ENCODE measurements around the gene ADAMTSL5. TPM values are rescaled to one million over a fixed set of nuclear protein-coding genes. Genes with fewer than 3 reads are reported as not detected.

ADAMTSL5 gene
- total and polyA plus RNA-seq, 8 donors = 1.1 to 29.5 (median 1.8) TPM; not detected in 2

DNA sequence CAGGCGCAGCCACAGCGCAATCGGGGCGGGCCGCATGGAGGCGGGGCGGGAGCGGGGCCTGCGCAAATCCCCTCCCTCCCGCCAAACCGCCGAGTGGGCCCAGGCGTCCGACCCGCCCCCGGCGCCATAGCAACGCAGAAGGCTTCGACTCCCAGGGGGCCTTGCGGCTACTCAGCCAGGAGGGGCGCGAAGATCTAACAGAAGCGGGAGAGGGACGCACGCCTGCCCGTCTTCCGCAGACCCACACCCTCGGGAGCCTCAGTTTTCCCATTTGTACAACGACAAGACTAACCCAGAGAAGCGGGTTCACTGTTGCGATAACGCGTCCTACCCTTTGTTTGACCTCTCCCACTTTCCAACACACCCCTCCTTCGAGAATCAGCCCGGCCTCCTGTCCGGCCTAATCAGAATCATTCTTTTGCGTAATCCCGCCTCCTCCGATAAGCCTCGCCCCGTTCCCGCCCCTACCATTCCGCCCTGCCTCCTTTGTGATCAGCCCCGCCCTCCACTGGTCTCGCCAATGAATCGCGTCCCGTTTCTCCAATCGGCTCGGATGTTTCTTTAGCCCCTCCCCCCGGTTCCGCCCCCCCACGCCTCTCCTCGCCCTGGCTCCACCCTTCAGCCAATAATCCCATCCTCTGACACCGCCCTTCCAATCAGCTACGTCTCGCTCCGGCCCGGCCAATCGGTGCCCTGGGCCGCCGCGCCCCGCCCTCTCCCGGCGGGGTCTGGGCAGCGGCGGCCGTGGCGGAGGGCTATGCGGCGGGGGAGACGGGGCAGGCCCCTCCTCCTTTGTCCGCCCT, 22.3 kb downstream of the ADAMTSL5 start, which contains the start of gene PCSK4:
Gene PCSK4, minus strand, starts transcription at position 40 of the 803 bp plus-strand sequence. Its CDS starts 4 bp downstream, at position 36.
- intact Hi-C loops (cut with DNase I; ENCODE audit: low total_unique reads) = no loop called here

DNA sequence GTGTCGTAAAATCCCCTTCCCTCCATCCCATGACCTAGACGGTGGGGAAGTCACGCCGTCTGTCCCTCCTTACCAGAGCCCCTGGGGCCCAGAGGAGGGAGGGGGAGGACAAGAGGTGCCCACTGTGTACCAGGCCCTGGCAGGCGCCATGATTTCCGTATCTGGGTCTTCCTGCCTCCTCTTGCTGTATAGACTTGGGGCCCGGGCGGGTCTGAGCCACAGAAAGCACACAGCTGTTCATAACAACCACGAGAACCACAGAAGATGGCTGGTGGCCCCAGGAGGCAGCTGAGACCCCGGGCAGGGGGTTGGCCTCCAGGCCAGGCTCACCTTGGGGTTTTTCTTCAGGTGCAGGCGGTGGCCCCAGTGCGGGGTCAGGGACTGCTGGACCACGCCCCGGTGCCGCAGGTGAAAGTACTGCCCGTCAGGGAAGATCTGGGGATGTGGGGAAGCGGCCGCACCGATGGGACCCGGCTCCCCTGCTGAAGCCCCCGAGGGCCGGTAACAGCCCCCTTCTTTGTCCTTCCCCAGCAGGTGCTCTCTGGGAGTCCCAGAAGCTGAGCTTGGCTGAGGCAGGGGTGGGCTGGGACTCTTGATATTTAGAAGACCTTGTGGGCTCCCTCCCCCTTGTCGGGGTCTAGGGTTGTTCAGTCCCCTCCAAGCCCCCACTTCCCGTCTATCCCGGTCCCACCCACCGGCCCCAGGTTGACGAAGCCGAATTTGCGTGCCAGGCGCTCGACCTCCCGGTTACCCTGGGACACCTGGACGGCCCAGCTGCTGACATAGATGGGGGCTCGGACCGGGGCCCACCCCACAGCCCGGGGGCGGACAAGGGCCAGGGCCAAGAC, 23.1 kb downstream of the ADAMTSL5 start:
- peaks cover 18 to 26% (median 23%) of the 10 kb centered on the region in 4 donors for H3K4me1 ChIP-seq
- intact Hi-C loops (cut with DNase I; ENCODE audit: low total_unique reads) = no loop called here
- peak in 1 of 2 donors; percentile 47 for DNase-seq
- no peaks in the 10 kb centered on the region for H3K36me3 ChIP-seq
- H3K9me3 ChIP-seq = no peaks in the 10 kb centered on the region
- H3K27me3 ChIP-seq = peaks cover 0 to 25% (median 6%) of the 10 kb centered on the region in 3 donors
- H3K27ac ChIP-seq = peak overlapping the region; percentile 74 to 89 (median 79)
- TF ChIP-seq, protein P1, sequence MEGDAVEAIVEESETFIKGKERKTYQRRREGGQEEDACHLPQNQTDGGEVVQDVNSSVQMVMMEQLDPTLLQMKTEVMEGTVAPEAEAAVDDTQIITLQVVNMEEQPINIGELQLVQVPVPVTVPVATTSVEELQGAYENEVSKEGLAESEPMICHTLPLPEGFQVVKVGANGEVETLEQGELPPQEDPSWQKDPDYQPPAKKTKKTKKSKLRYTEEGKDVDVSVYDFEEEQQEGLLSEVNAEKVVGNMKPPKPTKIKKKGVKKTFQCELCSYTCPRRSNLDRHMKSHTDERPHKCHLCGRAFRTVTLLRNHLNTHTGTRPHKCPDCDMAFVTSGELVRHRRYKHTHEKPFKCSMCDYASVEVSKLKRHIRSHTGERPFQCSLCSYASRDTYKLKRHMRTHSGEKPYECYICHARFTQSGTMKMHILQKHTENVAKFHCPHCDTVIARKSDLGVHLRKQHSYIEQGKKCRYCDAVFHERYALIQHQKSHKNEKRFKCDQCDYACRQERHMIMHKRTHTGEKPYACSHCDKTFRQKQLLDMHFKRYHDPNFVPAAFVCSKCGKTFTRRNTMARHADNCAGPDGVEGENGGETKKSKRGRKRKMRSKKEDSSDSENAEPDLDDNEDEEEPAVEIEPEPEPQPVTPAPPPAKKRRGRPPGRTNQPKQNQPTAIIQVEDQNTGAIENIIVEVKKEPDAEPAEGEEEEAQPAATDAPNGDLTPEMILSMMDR (IDR thresholded peaks at IDR 0.05) = no peak
- TF ChIP-seq POLR2A (IDR thresholded peaks at IDR 0.05) = no peak
- TF ChIP-seq EP300 (IDR thresholded peaks at IDR 0.05) = no peak
- TF ChIP-seq POLR2AphosphoS5 (IDR thresholded peaks at IDR 0.05) = no peak
- 19 to 64% (median 23%) methylated on average over 7 to 37 of the region's 37 CpGs for WGBS, 5 donors
- H3K4me3 ChIP-seq = peak overlapping the region; percentile 50 to 75 (median 53)

More for the DNA sequence above, 22.3 kb downstream of the ADAMTSL5 start, which contains the start of gene PCSK4:
- Histone ChIP-seq H3K27ac (peak within 1 kb of the TSS; percentile 74 to 89 (median 79)), H3K36me3 (no peaks in the 10 kb centered on the region), H3K4me3 (peak within 1 kb of the TSS; percentile 53 to 75 (median 54)), H3K9me3 (no peaks in the 10 kb centered on the region), H3K27me3 (peaks cover 0 to 33% (median 6%) of the 10 kb centered on the region in 3 donors), H3K4me1 (peaks cover 18 to 26% (median 23%) of the 10 kb centered on the region in 4 donors)
- TF ChIP-seq POLR2A (IDR thresholded peaks at IDR 0.05) (no peak), POLR2AphosphoS5 (IDR thresholded peaks at IDR 0.05) (peak in 1 of 3 donors; percentile 40)
- WGBS, 5 donors = 0 to 1% (median 1%) methylated on average over 47 to 74 of the region's 74 CpGs
- DNase-seq = peak; percentile 99

DNA sequence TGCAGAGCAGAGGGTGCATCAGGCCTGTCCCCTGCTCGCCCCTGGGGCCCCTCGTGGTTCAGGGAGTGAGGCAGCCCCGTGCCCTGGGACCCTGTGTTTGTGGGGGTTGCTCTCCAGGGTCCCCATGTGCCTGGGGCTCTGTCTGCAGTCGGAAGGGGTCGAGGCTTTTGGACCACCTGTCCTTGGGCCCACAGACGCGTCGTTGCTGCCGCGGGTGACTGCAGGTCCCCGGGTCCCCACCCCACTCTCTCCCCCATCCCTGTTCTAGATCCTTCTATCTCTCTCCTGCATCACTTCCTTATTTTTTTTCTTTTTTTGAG, 24.6 kb downstream of the ADAMTSL5 start:
- H3K36me3 ChIP-seq = no peaks in the 10 kb centered on the region
- intact Hi-C loops (cut with DNase I; ENCODE audit: low total_unique reads) = no loop called here
- no peak overlapping the region for H3K27ac ChIP-seq
- DNase-seq = no peak
- H3K9me3 ChIP-seq = no peaks in the 10 kb centered on the region
- TF ChIP-seq POLR2A (IDR thresholded peaks at IDR 0.05) (no peak), EP300 (IDR thresholded peaks at IDR 0.05) (no peak), POLR2AphosphoS5 (IDR thresholded peaks at IDR 0.05) (no peak)
- TF ChIP-seq, protein P1 (IDR thresholded peaks at IDR 0.05) = no peak
- H3K4me3 ChIP-seq = no peak overlapping the region
- peaks cover 18 to 26% (median 23%) of the 10 kb centered on the region in 4 donors for H3K4me1 ChIP-seq
- WGBS, 5 donors = 89 to 92% (median 91%) methylated on average over 7 to 11 of the region's 11 CpGs
- H3K27me3 ChIP-seq = peaks cover 0 to 23% (median 6%) of the 10 kb centered on the region in 3 donors

DNA sequence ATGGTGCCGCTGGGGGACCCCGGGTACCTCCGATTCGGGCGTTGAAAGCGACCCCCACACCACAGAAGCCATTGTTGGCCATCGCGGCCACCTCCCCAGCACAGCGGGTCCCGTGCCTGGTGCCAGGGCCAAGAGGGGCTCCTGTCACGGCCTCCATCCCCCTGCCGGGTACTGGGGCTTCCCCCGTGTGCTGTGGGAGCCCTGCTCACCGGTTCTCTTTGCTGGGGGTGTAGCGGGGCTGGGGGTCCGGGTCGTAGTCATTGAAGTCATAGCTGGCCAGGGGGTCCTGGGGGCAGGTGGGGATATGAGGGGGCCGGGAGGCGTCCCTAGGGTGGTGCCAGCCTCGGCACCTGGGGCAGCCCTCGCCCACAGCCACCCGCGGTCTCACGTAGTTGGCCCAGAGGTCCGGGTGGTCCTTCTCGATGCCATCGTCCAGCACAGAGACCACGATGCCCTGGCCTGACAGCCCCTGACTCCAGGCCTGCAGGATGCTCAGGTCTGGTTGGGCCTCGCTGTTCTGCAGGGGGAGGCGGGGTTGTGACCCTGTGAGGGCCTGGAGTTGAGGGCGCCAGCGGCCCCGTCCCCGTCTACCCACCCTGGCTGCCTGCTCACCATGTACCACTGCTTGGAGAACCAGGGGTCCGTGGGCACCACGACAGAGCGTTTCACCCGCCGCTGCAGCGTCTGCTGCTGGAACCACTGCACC, 25.1 kb downstream of the ADAMTSL5 start:
- no peak overlapping the region for H3K27ac ChIP-seq
- no peaks in the 10 kb centered on the region for H3K36me3 ChIP-seq
- no peaks in the 10 kb centered on the region for H3K9me3 ChIP-seq
- peak in 1 of 2 donors; percentile 9 for DNase-seq
- intact Hi-C loops (cut with DNase I; ENCODE audit: low total_unique reads) = no loop called here
- H3K4me3 ChIP-seq = no peak overlapping the region
- 91 to 98% (median 93%) methylated on average over 15 to 40 of the region's 40 CpGs for WGBS, 5 donors
- H3K4me1 ChIP-seq = peaks cover 18 to 26% (median 23%) of the 10 kb centered on the region in 4 donors
- H3K27me3 ChIP-seq = peaks cover 0 to 18% (median 6%) of the 10 kb centered on the region in 3 donors
- TF ChIP-seq, protein P1 (IDR thresholded peaks at IDR 0.05) = no peak
- no peak for TF ChIP-seq POLR2A (IDR thresholded peaks at IDR 0.05)
- TF ChIP-seq EP300 (IDR thresholded peaks at IDR 0.05) = no peak
- TF ChIP-seq POLR2AphosphoS5 (IDR thresholded peaks at IDR 0.05) = no peak

Data from stomach (tissue), 9 donors.